C4-2B (cell line): ENCODE data around the gene PPDPF.

Source experiments
- CTCF ChIP-seq: fragments of 450-650 bp; conservative IDR thresholded peaks from 2 replicates; pipeline ENCODE4 v1.5.1; 2017; ENCODE audit warnings: mild to moderate bottlenecking
- ZFX ChIP-seq: fragments of 450-650 bp; IDR thresholded peaks from 2 replicates; pipeline ENCODE4 v1.6.1; 2017

DNA sequence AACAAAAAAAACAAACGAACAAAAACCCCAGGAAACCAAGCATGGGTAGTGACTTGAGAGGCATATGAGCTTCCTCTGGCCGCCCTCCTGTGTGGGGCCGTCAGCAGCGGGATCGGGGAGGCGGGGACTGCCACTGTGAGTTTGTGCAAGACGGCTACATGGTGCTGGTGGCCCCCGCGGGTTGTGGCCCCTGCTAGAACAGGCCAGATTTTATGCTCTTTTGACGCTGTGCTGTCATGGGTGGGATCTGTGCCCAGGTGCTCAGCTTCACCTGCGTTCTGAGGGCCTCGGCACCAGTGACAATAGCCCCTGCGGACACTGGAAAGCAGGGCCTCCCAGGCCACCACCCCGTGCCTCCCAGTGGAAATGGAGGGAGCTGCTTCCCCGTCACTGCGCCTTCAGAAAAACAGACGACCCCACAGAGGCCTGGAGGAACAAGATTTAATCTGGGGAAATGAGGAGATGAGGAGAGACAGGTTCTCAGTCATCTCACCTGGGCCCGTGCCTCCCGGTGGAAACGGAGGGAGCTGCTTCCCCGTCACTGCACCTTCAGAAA is 43.4 kb upstream of the PPDPF start:
- TF ChIP-seq CTCF (no peak), ZFX (no peak)
